Neural crest cell (in vitro differentiated cells): ENCODE measurements around the gene RER1. TPM values are rescaled to one million over a fixed set of nuclear protein-coding genes. Genes with fewer than 3 reads are reported as not detected.

Experiments used
- DNase-seq: peaks from one replicate; pipeline ENCODE4 v3.0.0; 2021; ENCODE audit warnings: low read depth, mixed read lengths, low spot score
- H3K27ac Mint-ChIP-seq: one replicate; pipeline ENCODE4 v1.8.0; 2021; ENCODE audit warnings: mild to moderate bottlenecking, mixed read lengths; ENCODE audit not compliant: unreplicated experiment
- H3K27me3 Mint-ChIP-seq: 2 replicates; pipeline ENCODE4 v1.8.0; 2021; ENCODE audit warnings: low read depth, mild to moderate bottlenecking, mixed read lengths
- H3K36me3 Mint-ChIP-seq: 2 replicates; pipeline ENCODE4 v1.8.0; 2021; ENCODE audit warnings: low read depth, mild to moderate bottlenecking, mixed read lengths
- H3K4me1 Mint-ChIP-seq: 2 replicates; pipeline ENCODE4 v1.8.0; 2021; ENCODE audit warnings: mixed read lengths
- H3K4me3 Mint-ChIP-seq: one replicate; pipeline ENCODE4 v1.8.0; 2021; ENCODE audit warnings: mild to moderate bottlenecking, mixed read lengths
- H3K9me3 Mint-ChIP-seq: 2 replicates; pipeline ENCODE4 v1.8.0; 2021; ENCODE audit warnings: mixed read lengths
- total RNA-seq: library from RNA; stranded (reverse); gene quantifications from 2 replicates; pipeline ENCODE4 v1.2.1, GENCODE V29; 2021
- TF ChIP-seq, protein P1 (sequence below): fragments of 200-600 bp; sonication (generic); conservative IDR thresholded peaks from 2 replicates; pipeline ENCODE4 v1.5.0; 2021; ENCODE audit warnings: antibody characterized with exemption, mild to moderate bottlenecking

The RER1 gene
- total RNA-seq, 1 donor from 2014 or later: 108 TPM

DNA sequence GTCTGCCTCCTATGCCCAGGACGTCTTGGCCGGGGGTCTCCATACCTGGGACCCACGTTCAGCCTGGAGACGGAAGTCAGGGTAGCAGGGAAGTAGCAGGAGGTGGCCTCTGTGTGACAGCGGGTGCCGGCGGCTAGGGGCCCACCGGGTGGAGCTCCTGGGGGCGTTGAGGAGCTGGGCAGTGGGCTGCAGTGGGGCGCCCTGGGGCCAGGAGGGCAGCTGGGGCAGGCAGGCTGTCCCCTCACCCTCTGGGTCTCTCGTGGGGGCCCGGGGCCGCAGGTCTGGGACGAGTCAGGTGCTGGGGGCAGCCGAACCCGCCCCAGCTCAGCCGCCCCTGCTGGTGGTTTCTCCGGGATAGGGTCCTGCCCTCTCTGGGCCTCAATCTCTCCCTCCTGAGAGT lies 35.4 kb downstream of the RER1 start:
- TF ChIP-seq, protein P1, sequence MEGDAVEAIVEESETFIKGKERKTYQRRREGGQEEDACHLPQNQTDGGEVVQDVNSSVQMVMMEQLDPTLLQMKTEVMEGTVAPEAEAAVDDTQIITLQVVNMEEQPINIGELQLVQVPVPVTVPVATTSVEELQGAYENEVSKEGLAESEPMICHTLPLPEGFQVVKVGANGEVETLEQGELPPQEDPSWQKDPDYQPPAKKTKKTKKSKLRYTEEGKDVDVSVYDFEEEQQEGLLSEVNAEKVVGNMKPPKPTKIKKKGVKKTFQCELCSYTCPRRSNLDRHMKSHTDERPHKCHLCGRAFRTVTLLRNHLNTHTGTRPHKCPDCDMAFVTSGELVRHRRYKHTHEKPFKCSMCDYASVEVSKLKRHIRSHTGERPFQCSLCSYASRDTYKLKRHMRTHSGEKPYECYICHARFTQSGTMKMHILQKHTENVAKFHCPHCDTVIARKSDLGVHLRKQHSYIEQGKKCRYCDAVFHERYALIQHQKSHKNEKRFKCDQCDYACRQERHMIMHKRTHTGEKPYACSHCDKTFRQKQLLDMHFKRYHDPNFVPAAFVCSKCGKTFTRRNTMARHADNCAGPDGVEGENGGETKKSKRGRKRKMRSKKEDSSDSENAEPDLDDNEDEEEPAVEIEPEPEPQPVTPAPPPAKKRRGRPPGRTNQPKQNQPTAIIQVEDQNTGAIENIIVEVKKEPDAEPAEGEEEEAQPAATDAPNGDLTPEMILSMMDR: no peak
- H3K27ac Mint-ChIP-seq: no peak overlapping the region
- DNase-seq: no peak
- H3K4me1 Mint-ChIP-seq: no peaks in the 10 kb centered on the region
- no peaks in the 10 kb centered on the region for H3K36me3 Mint-ChIP-seq
- H3K4me3 Mint-ChIP-seq: no peak overlapping the region
- no peaks in the 10 kb centered on the region for H3K27me3 Mint-ChIP-seq
- H3K9me3 Mint-ChIP-seq: no peaks in the 10 kb centered on the region

DNA sequence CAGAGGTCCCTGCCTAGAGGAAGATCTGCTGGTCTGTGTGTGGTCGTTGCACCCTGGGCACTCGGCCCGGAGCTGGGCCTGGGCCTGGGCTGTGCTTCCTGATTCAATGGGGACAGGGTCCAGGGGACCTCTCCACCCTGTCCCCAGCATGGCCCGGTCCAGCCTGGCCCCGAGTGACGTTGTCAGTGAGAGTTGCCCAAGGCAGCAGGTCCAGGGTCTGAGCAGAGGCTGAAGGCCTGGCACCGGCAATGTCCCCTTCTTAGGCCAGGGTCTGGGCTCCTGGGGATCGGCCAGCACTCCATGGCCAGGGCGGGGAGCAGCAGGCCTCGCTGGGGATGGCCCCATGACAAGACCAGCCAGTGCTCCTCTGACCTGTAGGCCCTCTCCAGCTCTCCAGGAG lies 36.3 kb downstream of the RER1 start:
- H3K27ac Mint-ChIP-seq: no peak overlapping the region
- H3K4me3 Mint-ChIP-seq: no peak overlapping the region
- H3K4me1 Mint-ChIP-seq: no peaks in the 10 kb centered on the region
- TF ChIP-seq, protein P1: no peak
- no peak for DNase-seq
- no peaks in the 10 kb centered on the region for H3K36me3 Mint-ChIP-seq
- no peaks in the 10 kb centered on the region for H3K9me3 Mint-ChIP-seq
- no peaks in the 10 kb centered on the region for H3K27me3 Mint-ChIP-seq

DNA sequence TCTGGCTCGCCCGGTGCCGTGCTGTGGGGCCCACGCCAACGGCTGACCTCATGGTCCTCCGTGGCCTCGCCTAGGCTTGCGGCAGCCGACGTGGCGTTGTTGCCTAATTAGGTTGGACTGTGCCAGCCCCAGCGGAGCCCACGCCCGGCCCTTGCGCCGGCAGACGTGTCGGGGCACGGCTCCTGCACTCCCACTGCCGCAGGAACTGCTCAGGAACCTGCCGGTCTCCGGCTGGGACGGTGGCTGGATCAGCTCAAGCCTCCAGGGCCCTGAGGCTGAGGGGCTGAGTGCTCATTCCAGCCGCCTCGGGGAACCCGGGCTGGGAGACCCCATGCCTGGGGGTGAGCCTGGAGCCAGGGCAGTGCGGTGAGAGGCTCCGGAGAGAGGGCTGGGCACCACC lies 36.8 kb downstream of the RER1 start:
- Mint-ChIP-seq H3K27me3 (no peaks in the 10 kb centered on the region), H3K27ac (no peak overlapping the region), H3K36me3 (no peaks in the 10 kb centered on the region), H3K9me3 (no peaks in the 10 kb centered on the region), H3K4me1 (no peaks in the 10 kb centered on the region), H3K4me3 (no peak overlapping the region)
- TF ChIP-seq, protein P1: no peak
- no peak for DNase-seq

DNA sequence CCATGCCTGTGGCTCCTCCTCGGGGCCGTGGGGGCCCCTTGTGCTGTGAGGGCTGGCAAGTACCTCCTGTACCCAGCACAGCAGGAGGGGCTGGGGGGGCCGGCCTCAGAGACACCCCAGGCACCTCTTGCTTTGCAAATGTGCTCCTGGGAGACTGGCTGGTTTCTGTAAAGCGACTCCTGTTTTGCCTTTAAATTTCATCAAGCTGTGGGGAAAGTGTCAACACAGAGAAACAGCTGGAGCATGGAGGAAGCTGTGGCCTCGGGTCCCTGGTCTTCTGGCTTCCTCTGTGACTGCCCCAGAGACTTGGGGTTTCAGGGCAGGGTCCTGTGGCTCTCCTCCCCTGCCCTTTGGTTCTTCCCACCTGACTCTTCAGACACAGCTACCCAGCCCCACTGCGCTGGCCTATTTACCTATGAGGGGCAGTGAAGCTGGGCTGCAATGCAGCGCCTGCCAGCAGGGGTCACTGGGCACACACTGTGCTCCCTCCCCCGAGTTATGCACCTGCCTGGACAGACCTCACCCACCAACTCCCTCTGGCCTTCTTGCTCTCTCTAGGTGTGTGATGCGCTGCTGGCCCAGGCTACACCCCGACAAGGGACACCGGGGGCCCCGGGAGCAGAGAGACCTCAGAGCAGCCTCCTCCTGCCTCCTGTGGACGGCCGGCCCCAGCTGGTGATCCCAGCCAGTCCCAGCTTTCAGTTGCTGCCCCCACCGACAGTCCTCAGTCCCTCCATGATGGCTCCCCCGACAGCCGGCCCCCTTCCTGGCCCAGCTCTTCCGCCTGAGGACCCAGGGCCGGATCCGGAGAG lies 38.3 kb downstream of the RER1 start:
- no peaks in the 10 kb centered on the region for H3K27me3 Mint-ChIP-seq
- no peak overlapping the region for H3K4me3 Mint-ChIP-seq
- TF ChIP-seq, protein P1: peak; percentile 53
- no peaks in the 10 kb centered on the region for H3K9me3 Mint-ChIP-seq
- H3K4me1 Mint-ChIP-seq: no peaks in the 10 kb centered on the region
- DNase-seq: no peak
- H3K36me3 Mint-ChIP-seq: no peaks in the 10 kb centered on the region
- no peak overlapping the region for H3K27ac Mint-ChIP-seq

DNA sequence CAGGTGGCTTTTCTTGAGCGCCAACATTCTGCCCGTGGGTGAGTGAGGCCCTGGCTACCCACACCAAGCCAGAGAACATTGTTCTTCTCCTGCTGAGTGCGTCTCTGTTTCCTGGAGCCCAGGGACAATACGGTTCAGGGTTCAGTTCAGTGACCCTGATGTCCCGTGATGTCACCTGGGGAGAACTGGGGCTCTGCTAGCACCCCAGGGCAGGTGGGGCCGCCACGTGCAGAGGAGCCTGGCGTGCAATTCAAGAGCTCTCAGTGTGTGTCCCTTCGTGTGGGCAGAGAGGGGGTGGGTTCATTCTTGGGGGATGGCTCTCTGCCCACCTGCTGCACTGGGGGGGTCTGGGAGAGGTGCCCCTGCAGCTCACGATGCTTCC lies 38.9 kb downstream of the RER1 start:
- TF ChIP-seq, protein P1: no peak
- no peaks in the 10 kb centered on the region for H3K4me1 Mint-ChIP-seq
- H3K9me3 Mint-ChIP-seq: no peaks in the 10 kb centered on the region
- H3K27ac Mint-ChIP-seq: no peak overlapping the region
- no peaks in the 10 kb centered on the region for H3K27me3 Mint-ChIP-seq
- no peaks in the 10 kb centered on the region for H3K36me3 Mint-ChIP-seq
- no peak for DNase-seq
- H3K4me3 Mint-ChIP-seq: no peak overlapping the region
